GM10266 (cell line): ENCODE data around the gene AGT.
"Not testable (repeated sequence)": the region's sequence is repeated elsewhere in the genome, so short reads cannot be mapped to it uniquely, and the experiment has no call there.

ENCODE experiments used
- DNase-seq: peaks from one replicate; pipeline ENCODE4 v3.0.0; 2012; ENCODE audit errors: extremely low spot score
- TF ChIP-seq, protein P1 (sequence below): IDR thresholded peaks from 2 replicates; pipeline ENCODE4 v1.5.1; 2012; ENCODE audit warnings: mild to moderate bottlenecking, low read depth; ENCODE audit not compliant: control insufficient read depth, insufficient read depth; ENCODE audit errors: missing control alignments

The AGT gene

DNA sequence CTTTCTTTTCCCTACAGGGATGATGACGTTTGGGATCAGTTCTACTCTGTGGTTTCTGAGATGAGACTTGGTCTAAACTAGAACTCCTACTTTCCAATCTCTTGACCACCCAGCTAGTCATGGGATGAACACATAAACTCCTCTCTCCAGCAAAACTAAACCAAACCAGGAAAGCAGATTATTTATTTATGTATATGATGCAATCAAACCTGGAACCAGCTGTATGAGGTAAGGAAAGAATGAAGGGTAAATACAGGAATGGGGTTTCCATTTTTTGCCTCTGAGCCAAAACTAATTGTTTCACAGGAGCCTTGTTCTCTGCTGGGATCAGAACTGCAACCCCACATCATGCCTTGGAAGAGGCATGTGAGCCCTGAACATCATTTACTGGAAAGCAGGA is 3.3 kb upstream of the AGT start:
- TF ChIP-seq, protein P1, sequence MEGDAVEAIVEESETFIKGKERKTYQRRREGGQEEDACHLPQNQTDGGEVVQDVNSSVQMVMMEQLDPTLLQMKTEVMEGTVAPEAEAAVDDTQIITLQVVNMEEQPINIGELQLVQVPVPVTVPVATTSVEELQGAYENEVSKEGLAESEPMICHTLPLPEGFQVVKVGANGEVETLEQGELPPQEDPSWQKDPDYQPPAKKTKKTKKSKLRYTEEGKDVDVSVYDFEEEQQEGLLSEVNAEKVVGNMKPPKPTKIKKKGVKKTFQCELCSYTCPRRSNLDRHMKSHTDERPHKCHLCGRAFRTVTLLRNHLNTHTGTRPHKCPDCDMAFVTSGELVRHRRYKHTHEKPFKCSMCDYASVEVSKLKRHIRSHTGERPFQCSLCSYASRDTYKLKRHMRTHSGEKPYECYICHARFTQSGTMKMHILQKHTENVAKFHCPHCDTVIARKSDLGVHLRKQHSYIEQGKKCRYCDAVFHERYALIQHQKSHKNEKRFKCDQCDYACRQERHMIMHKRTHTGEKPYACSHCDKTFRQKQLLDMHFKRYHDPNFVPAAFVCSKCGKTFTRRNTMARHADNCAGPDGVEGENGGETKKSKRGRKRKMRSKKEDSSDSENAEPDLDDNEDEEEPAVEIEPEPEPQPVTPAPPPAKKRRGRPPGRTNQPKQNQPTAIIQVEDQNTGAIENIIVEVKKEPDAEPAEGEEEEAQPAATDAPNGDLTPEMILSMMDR: no peak
- no peak for DNase-seq

DNA sequence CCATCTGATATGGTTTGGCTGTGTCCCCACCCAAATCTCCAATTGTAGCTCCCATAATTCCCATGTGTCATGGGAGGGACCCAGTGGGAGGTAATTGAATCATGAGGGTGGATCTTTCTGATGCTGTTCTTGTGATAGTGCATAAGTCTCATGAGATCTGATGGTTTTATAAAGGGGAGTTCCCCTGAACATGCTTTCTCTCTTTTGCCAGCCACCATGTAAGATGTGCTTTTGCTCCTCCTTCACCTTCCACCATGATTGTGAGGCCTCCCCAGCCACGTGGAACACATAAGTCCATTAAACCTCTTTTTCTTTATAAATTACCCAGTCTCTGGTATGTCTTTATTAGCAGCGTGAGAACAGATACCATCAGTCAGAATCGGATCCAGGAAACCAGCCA is 2.5 kb upstream of the AGT start:
- DNase-seq: not testable (repeated sequence)

DNA sequence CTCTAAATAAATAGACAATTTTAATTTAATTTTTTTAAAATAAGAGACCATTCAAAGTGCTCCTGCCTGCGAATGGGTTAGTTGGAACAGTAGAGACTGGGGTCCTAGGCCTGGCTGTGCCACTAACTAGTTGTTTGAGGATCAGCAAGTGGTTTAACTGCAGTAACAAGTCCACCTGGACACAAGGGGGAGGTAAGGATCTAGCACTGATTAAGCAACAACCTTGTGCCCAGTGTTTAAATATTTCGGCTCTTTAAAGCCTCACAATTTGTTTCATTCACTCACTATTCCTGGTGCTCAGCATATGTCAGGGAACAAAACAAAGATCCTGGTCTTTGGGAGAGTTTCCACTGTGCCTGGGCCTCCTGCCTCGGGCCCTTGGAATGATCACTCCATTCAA is 1.6 kb upstream of the AGT start:
- DNase-seq: no peak
- TF ChIP-seq, protein P1: no peak

DNA sequence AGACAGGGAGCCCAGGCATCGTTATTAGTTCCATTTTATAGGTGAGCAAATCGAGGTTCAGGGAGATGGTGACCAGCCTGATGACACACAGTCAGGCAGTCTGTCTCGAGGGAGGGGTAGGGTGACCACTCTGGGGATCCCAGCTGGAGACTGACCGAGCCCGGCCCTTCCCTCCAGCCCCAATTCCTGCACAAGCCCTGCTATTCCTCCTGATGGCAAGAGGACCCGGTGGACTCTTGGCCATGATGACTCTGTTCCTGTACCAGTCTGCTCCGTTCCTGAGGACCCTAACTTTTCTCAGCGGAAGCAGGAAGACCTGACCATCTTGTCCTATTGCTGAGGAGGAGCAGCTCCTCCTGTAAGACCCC is 391 bp downstream of the AGT start:
- no peak for DNase-seq
- TF ChIP-seq, protein P1: no peak

DNA sequence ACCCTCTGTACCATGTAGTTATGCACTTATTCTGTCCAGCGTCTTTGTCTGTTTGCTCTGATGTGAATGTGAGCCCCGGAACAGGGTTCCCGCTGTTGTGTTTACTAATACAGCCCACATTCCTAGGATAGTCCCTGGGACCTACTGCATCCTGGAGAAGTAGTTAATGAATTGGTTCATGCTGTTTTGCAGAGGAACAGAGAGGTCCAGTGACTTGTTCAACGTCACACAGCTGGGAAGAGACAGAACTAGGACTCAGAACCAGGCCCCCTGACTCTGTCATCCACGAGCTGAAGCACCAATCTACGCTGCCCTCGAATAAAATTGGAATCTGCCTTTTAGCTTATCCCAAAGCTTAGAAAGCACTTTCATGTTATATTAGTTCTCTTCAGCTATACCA is 784 bp downstream of the AGT start:
- TF ChIP-seq, protein P1: no peak
- no peak for DNase-seq

DNA sequence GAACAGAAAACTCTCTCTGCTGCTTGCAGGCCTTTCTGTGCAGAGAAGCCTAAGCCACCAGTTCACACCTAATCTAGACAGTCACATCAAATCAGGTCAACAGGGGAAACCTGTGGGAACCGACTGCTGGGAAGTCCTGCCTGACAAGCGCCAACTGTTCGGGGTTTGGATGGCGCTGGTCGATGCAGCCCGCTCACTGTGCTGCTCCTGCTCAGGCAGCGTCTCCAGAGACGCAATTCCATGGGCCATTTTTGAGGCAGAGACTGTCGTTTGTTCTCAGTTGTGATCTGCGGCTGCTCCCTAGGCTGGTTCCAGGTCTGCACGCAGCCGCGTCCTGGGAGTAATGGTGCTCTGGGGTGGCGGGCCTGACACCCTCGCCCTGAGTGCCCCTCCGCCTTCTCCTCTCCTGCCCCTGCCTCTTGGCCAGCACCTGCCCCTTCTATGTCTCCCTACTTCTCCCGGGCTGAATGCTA is 1.4 kb downstream of the AGT start:
- TF ChIP-seq, protein P1: no peak
- DNase-seq: no peak

DNA sequence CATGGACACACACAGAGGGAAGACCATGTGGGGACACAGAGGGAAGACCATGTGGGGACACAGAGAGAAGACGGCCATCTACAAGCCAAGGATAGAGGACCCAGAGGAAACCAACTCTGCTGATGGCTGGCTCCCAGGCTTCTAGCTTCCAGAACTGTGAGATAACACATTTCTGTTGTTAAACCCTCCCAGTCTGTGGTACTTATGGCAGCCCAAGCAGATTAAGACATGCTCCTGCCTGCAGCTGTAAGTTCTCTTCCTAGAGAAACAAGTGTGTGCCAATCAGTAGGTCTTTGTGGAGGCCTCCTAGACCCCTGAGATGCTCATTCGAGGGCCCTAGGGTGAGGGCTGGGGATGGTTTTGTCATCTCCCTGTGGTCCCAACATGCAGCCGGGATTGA is 2.7 kb downstream of the AGT start:
- TF ChIP-seq, protein P1: no peak
- no peak for DNase-seq

DNA sequence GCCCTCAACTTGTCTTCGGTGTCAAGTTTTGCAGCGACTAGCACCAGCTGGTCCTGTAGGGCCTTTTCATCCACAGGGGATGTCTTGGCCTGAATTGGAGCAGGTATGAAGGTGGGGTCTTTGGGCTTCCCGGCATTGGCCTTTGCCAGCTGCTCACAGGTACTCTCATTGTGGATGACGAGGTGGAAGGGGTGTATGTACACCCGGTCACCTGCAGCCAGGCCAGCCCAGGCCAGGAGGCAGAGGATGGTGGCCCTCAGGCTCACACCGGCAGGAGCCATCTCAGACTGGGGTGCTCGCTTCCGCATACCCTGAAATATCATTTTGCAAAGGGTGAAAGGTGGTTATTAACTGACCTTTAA is 3.4 kb downstream of the AGT start:
- no peak for DNase-seq
- TF ChIP-seq, protein P1: no peak
